Measurements from ENCODE around the gene IFFO2. TPM values are rescaled to one million over a fixed set of nuclear protein-coding genes. Genes with fewer than 3 reads are reported as not detected.

Gene IFFO2
- total RNA-seq, 1 experiment from 2014 or later, result 13.0 TPM

- BruUV-seq (replicated peaks), result no TSS peak
- CTCF ChIA-PET, result no interaction called here
- Mint-ChIP-seq H3K4me3 (ENCODE audit: low read depth, unreplicated experiment) (no peak overlapping the region), H3K36me3 (ENCODE audit: insufficient read depth, unreplicated experiment) (no peaks in the 10 kb centered on the region), H3K9me3 (ENCODE audit: low read depth, unreplicated experiment) (no peaks in the 10 kb centered on the region), H3K4me1 (ENCODE audit: low read depth, unreplicated experiment) (no peaks in the 10 kb centered on the region), H3K27ac (ENCODE audit: unreplicated experiment) (no peak overlapping the region), H3K27me3 (ENCODE audit: unreplicated experiment) (peaks cover 21% of the 10 kb centered on the region)
- TF ChIP-seq CTCF (IDR thresholded peaks at IDR 0.05; ENCODE audit: unreplicated experiment), result no peak
- intact Hi-C loops (cut with micrococcal nuclease; ENCODE audit: unreplicated experiment), result no loop called here
- DNase-seq, result no peak
Observed at GRCh38 chr1:18854331-18855025, 102.0 kb downstream of the IFFO2 start.

Small RNA genes lying within 50 kb of the gene (microRNA-seq; reads per million reads assigned to microRNA genes)
- gene MIR1290, result not detected
- not detected for gene MIR4695

Other genes with a start within 250 kb of the IFFO2 start
- gene TAS1R2, start 97.0 kb downstream of the IFFO2 start, total RNA-seq (2022), result not detected in 2 replicates
- gene ALDH4A1, start 54.1 kb downstream of the IFFO2 start, total RNA-seq (2022), result 10.1 and 10.7 TPM in 2 replicates

Measured in Calu3 (cell line).